ENCODE measurements around the gene TCERG1L.

The TCERG1L gene

GRCh38 chr10:131315344-131315743 is 3.8 kb upstream of the TCERG1L start:
- DNase-seq = no peak

- no peak for DNase-seq
These were observed 3.3 kb upstream of the TCERG1L start for GRCh38 chr10:131314799-131315198.

- DNase-seq = no peak
These were observed 2.6 kb upstream of the TCERG1L start for GRCh38 chr10:131314148-131314547.

DNA sequence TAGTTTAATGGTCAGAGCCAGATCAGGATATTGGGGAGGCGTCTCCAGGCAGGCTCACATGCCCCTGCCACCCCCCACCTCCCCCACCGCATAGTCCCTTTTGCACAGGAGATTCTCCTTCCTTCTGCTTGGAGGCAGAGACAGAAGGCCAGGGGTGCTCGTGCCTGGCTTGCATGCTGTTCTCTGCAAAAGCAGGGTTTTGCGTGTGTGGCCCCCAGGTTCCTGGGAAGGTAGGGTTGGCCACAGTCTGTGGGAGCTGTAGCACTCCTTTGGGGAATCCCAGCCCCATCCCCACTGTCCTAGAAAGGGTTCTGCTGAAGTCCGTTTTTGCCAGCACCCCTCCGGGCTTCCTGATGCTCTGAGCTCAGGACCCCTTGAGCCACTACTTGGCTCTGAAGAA is 1.9 kb upstream of the TCERG1L start:
- no peak for DNase-seq

DNA sequence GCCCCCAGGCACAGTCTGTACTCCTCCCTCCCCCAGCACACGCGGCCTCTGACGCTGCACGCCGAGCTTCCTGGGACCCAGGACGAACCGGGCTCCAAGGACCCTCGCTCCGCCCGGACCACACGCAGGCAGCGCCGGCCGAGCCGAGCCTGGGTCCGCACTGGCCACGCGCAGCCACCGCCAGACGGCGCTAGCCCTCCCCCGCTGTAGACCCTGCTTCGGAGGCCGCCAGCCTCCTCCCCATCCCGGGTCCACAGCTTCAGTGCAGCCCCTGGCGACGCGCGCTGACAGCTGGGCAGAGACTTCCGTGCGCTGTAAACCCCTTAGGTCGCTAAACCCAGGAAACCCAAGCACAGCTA is 936 bp upstream of the TCERG1L start:
- DNase-seq = no peak

GRCh38 chr10:131311402-131311660 is 190 bp downstream of the TCERG1L start:
- DNase-seq = no peak

DNA sequence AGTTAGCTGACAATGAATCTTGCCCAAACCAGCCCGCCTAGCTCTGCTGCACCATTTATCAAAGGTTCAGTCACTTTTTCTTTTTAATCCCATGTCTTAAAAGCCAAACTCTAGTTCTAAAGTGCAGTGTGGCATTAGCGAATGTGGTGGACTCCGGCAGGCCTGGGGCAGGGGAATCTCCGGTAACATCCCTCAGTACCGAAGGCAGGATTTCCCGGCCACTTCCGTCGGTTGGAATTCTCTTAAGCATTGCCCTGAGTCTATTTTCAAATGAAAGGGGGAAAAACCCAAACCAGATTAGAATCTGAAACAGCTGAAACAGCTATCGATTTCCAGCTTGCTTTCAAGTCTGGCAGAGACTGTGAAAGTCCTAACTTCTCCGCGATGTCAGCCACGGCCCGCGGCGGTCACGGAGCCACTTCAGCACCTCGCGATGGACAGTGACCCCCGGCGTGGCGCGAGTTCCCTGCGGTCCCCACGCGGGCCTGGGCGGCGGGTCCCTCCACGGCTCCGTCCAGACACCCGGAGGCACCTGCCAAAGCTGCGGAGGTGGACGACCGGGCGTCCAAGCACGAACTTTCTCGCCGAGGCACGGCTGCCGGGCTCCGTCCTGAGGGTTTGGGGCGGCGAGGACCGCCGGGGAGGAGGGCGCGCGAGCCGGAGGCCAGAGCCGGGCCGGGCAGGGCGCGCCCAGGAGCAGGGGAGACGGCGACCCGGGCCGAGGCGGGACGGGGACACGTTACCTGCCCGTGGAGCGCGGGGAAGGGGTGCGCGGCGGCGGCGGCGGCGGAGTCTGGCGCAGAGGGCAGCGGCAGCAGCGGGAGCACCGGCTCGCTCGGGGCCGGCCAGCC is 745 bp downstream of the TCERG1L start:
- DNase-seq = no peak

GRCh38 chr10:131310142-131310541 is 1.4 kb downstream of the TCERG1L start:
- DNase-seq = no peak

GRCh38 chr10:131300508-131300907 is 11.0 kb downstream of the TCERG1L start:
- DNase-seq = no peak

DNA sequence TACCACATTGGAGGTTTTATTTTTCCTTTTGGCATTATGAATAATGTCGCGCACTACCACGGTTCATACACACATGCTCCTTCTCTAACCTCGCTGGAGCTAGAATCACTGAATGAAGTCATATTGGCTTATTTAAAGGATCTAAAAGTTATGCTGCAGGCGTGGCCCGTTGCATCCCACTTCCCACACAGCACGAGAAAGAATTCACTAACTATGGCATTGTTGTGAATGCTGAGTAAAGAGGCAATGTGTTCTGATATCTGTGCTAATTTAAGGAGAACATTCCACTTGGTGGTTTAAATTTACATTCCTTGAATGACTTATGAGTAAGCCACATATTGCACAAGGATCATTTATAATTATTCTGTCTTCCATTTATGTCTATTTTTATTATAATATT is 20.7 kb downstream of the TCERG1L start:
- DNase-seq = no peak

DNA sequence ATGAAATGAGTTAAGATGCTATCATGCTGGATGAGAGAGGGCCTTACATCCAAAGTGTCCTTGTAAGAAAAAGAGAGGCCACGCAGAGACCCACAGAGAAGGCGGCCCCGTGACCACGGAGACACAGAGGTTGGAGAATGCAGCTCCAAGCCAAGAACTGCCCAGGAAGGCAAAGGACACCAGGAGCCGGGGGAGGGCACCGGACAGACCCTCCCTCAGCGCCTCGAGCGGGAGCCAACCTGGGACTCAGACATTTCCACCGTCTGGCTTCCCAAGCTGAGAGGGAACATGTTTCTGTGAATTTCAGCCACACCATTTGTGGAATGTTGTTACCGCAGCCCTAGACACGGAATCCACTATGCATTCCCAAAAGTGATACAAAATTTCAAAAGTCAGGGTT is 22.9 kb downstream of the TCERG1L start:
- DNase-seq = no peak

- no peak for DNase-seq
These were observed 28.6 kb downstream of the TCERG1L start for GRCh38 chr10:131282961-131283360.

DNA sequence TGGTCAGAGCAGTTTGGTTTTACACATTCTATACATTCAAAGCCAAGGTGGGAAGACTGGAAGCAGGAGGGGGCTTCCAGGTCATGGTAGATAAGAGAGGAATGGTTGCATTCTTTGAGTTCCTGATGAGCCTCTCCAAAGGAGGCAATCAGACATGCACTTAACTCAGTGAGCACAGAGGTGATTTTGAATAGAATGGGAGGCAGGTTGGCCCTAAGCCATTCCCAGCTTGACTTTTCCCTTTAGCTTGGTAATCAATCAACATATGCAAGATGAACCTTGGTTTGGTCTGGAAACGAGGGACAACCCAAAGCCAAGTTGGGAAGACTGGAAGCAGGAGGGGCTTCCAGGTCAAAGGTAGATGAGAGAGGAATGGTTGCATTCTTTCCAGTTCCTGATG is 31.4 kb downstream of the TCERG1L start:
- no peak for DNase-seq

- no peak for DNase-seq
These were observed 32.0 kb downstream of the TCERG1L start for GRCh38 chr10:131279516-131279915.

DNA sequence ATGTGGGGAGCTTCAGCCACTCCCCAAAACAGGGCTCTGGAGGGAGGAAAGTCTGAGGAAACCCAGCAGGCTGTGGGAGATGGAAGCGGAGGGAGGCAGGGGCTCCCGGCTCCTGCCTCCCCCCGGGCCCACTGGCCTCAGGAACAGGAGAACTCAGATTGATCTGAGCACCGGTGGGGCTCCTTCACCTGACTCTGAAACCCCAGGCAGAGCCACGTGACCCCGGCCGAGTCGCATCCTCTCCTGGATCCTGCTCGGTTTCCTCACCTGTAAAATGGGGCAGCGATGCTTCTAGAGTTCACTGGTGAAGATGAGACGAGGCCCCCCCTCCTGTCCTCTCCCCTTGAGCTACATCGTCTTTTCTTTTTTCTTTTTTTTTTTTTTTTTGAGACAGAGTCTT is 33.6 kb downstream of the TCERG1L start:
- DNase-seq = no peak

- DNase-seq = no peak
These were observed 34.2 kb downstream of the TCERG1L start for GRCh38 chr10:131277278-131277677.

GRCh38 chr10:131275691-131276090 is 35.8 kb downstream of the TCERG1L start:
- DNase-seq = no peak

DNA sequence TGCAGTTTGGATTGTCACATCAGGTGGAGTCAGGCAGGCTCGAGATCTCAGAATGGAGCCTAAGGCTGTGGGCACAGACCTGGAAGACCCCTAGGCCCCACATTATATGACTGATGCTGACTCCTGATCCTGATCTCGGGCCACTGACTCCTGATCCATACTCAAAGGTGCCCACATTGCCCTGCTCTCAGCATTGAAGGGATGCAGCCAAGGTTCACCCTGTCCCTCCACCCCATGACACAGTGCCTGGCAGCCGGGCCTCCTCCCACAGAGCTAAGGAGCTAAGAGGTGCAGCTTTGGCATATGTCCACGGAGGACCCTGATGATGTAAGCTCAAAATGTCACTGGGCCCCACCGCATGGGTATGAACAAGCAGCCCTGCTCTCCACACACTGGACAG is 36.6 kb downstream of the TCERG1L start:
- no peak for DNase-seq

DNA sequence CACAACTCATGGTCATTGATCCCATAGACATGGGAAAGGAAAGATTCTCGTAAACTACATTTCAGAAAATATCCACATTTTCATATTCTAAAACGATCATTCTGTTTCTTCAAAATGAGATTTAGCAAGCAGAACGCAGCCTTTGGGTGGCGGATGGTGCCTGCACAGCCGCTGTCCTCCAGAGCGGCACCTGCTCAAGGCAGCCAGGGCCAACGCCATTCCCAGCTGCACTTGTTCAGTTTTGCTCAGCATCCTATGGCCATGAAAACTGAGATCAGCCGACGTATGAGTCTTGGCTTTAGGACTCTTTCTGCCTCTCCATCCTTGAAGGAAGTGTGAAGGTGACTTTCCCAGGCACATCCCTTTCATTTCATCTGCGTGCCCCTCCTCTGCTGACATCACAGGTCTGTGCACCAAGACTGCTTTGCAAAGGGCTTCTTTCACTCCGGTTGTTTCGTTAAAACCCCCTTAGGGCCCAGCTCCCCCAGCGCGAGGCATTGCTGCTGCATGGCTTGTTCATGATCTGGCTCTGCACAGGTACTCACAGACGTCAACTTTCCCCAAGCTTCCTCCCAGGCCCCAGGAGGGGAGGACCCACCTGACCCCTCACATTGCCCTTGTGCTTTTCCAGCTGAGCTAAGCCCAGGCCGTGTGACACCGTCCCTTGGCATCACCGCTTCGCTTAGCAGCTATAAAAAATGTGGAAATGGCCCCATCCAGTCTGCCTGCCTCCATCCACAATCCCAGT is 37.2 kb downstream of the TCERG1L start:
- no peak for DNase-seq

DNA sequence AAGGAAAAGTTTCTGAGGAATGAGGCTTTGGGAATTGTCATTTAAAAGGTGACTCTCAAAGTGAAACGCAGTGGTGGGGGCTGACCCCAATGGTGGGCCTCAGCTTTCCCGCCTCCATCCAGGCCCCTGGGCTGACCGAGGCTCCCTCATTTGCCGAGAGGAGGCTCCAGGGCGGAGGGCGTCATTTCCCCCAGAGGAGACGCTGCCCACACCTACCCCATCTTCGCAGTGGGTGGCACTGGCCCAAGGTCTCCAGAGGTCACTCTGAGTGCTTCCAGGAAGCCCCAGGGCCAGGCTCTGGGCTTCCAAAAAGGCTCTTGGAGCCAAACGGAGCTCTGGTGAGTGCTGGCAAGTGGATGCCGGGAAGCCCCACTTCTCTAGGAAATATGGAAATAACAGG is 38.0 kb downstream of the TCERG1L start:
- DNase-seq = no peak

DNA sequence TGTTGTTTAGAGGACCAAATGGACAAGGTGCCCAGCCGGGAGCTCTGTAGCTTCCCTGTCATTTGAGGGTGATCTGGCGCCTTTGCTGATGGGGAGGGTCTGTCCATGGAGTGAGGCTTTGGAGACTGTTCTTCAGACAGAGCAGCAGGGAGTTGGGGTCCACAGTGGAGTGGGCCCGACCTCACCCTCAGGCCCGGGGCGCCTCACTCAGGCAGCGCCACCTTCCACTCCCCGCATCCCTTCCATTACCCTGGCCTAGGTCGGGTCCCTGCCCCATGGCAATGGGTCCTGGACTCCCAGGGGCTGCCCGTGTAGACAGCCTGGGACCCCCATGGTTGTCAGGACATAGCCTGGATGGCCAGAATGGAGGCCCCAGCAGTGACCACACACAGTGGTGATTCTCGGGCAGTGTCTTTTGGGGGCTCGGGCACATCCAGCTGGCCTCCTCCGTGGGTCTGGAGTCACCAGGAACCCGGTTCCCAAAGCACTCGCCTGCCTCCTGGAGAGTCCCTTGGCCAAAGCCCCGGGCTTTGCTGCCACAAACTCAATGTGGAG is 38.5 kb downstream of the TCERG1L start:
- DNase-seq = no peak

GRCh38 chr10:131271966-131272365 is 39.6 kb downstream of the TCERG1L start:
- no peak for DNase-seq

DNA sequence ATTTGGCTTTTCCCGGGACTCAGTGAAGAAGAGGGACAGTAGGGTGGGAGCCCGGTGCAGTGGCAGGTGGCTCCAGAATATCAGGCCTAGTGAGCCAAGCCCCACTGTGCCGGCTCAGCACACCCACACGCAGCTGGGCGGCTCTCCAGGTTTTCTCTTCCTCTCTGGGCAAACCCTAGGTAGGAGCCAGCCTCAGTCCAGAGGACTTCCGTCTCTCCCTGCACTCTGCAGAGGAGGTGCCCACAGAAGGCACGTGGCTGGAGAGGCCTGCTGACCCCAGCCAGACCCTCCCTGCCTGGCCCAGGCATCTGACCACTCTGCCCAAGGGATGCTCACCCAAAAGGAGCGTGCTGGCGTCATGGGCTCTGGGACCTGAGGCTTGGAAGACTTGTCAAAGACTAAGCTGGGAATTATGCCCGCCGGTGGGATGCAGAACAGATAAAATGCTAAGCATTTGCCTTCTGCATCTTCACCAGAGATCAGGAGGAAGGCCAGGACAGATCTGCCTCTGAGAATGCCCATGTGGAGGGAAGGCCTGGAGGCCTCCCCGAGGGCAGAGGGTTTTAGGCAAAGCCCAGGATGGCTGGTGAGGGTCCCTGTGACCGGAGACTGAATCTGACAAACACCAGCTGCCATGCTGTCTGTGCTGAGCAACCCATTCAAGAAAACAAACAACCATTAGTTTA is 40.2 kb downstream of the TCERG1L start:
- DNase-seq = no peak
